A673 (cell line): ENCODE results near the gene UACA.

ENCODE experiments used
- CTCF ChIP-seq: fragments of 300-800, 200-600 bp; sonication (generic); conservative IDR thresholded peaks from 2 replicates; pipeline ENCODE4 v1.5.1; 2017; ENCODE audit warnings: low read depth, mild to moderate bottlenecking, antibody characterized with exemption, low read length, moderate library complexity, mixed read lengths
- EZH2 ChIP-seq: fragments of 200-600 bp; sonication (generic); IDR thresholded peaks from 2 replicates; pipeline ENCODE4 v1.6.1; 2017; ENCODE audit warnings: borderline replicate concordance, low read depth, mild to moderate bottlenecking, mixed read lengths, antibody characterized with exemption, low read length; ENCODE audit not compliant: poor library complexity, severe bottlenecking

DNA sequence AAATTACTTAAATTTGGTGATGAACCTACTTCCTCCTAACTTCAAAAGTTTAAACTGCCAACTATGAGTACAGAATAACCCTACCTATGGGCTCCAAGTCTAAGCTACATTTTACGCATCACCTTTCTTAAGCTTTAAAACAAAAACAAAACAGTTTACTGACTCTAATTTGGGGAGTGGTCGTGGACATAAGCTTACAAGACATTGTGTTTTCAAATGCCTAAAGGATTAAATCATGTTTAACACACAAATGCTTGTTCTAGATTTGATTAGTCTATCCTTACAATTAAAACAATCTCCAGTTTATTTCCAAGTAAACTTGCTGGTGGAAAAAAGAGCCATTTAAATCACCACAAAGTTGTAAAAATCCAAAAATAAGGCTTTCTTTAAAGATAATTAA lies 62.2 kb downstream of the UACA start:
- TF ChIP-seq CTCF, result no peak
- no peak for TF ChIP-seq EZH2
